Measurements from ENCODE around the gene MAP4K4.

GRCh38 chr2:101790857-101791256 is 93.3 kb downstream of the MAP4K4 start:
- TF ChIP-seq CTCF (optimal IDR thresholded peaks at IDR 0.05 in 1 of 3, IDR thresholded peaks at IDR 0.05 in 1 of 3, conservative IDR thresholded peaks at IDR 0.05 in 1 of 3; ENCODE audit: extremely low read depth in 1 of 3, insufficient read depth in 2 of 3, low read length in 3 of 3) (no peak), EZH2 (IDR thresholded peaks at IDR 0.05; ENCODE audit: low read length) (no peak)
